ENCODE data around the gene DUSP8. TPM values are rescaled to one million over a fixed set of nuclear protein-coding genes. Genes with fewer than 3 reads are reported as not detected.
A peak's percentile ranks its signal among the peaks of the same experiment; 100 is the strongest.

Gene DUSP8
- total and polyA plus RNA-seq, 11 donors = 9.8 to 29.9 (median 16.5) TPM

DNA sequence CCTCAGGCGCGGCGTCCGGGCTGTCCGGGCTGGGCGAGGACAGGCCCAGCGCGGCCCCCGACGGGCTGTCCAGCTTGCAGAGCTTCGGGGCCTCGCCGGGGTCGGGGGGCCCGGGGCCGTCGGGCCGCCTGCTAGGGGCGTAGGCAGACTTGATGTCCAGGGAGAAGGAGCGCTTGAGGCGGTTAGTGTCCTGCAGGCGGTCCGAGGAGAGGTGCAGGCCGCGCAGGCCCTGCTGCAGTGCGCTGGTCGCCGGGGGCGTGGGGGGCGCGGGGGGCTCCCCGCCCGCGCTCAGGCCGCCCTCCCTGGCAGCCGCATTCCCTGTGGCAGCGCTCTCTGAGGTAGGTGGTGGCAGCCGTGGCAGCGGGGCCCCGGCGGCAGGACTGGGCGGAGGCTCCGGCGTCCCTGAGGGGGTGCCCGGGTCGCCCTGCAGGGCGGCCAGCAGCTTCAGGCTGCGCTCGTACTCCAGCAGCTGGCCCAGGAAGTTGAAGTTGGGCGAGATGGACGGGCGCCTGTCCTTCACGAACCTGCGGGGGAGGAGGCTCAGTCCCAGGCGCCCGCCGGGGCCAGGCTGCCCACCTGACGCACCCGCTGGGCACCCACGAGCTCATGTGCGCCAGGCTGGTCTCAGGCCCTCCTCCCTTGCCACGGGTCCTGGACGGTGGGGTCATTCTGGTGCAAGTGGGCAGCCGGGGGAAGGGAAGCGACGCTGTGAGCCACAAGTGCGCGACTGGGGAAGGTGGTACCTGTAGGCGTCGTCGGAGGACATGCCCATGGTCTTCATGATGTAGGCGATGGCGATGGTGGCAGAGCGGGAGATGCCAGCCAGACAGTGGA is 14.8 kb downstream of the DUSP8 start:
- Histone ChIP-seq H3K4me3 (no peak overlapping the region), H3K27me3 (no peaks in the 10 kb centered on the region), H3K27ac (peak overlapping the region; percentile 74 to 99 (median 88)), H3K36me3 (peaks cover 0 to 40% (median 27%) of the 10 kb centered on the region in 9 donors), H3K4me1 (peaks cover 4 to 69% (median 35%) of the 10 kb centered on the region in 12 donors), H3K9me3 (no peaks in the 10 kb centered on the region)
- ATAC-seq (no peak), DNase-seq (peak in 2 of 5 donors; percentile 6 to 54)
- no peak for TF ChIP-seq POLR2A (IDR thresholded peaks at IDR 0.05)
- TF ChIP-seq, protein P1, sequence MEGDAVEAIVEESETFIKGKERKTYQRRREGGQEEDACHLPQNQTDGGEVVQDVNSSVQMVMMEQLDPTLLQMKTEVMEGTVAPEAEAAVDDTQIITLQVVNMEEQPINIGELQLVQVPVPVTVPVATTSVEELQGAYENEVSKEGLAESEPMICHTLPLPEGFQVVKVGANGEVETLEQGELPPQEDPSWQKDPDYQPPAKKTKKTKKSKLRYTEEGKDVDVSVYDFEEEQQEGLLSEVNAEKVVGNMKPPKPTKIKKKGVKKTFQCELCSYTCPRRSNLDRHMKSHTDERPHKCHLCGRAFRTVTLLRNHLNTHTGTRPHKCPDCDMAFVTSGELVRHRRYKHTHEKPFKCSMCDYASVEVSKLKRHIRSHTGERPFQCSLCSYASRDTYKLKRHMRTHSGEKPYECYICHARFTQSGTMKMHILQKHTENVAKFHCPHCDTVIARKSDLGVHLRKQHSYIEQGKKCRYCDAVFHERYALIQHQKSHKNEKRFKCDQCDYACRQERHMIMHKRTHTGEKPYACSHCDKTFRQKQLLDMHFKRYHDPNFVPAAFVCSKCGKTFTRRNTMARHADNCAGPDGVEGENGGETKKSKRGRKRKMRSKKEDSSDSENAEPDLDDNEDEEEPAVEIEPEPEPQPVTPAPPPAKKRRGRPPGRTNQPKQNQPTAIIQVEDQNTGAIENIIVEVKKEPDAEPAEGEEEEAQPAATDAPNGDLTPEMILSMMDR (IDR thresholded peaks at IDR 0.05) = no peak
- intact Hi-C loops (cut with DNase I) = no loop called here
- WGBS, 4 donors = 88 to 94% (median 92%) methylated on average over 48 to 74 of the region's 74 CpGs

DNA sequence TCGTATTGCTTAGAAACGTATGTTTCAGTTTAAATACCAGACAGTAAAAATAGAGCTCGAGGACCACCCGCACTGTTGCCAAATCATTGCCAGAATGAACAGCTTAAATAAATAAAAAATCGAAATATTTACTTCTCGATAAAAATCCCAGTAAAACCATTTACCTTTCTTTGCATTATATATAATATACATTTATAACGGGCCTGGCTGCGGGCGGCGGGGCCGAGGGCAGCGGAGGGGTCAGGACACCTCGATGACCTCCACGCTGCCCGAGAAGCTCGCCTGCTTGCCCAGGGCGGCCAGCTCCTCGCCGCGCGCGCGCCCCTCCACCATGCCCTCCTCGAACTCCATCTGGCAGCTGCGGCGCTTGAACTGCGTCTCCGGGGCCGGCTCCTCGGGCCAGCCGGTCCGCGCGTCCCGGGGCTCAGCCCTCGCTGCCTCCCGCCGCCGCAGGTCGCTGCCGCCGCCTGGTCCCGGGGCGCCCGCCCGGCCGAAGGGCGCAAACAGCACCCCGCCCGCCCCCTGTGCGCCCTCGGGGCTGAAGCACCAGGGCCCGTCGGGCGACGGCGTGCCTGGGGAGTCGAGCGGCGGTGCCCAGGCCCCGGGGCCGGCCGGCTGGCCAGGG is 15.7 kb downstream of the DUSP8 start:
- Histone ChIP-seq H3K27ac (no peak overlapping the region), H3K9me3 (no peaks in the 10 kb centered on the region), H3K4me3 (no peak overlapping the region), H3K27me3 (no peaks in the 10 kb centered on the region), H3K36me3 (peaks cover 0 to 33% (median 26%) of the 10 kb centered on the region in 9 donors), H3K4me1 (peaks cover 4 to 72% (median 35%) of the 10 kb centered on the region in 12 donors)
- no peak for ATAC-seq
- peak in 2 of 5 donors; percentile 10 to 21 for DNase-seq
- 81 to 91% (median 84%) methylated on average over 31 to 63 of the region's 63 CpGs for WGBS, 4 donors
- intact Hi-C loops (cut with DNase I) = no loop called here
- no peak for TF ChIP-seq POLR2A (IDR thresholded peaks at IDR 0.05)
- TF ChIP-seq, protein P1 (IDR thresholded peaks at IDR 0.05) = no peak

DNA sequence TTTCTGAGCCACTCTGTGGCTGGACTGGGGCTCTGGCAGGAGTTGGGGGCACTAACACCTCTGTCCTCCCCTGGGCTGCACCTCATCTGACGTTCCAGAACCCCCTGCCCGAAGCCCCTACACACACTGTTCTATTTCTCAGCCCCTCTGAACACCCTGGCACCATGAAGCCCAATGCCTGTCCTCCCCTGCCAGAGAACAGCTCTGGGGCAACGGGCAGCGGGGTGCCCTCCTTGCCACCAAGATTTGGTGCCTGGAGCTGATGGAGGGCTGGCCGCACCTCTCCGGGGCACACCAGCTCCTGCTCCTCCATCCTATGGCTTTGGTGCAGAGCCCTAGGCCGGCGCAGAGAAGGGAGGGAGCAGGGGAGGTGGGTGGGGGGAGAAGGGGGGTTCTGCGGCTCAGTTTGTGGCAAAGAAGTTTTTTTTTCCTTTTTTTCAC is 16.3 kb downstream of the DUSP8 start:
- DNase-seq (peak in 2 of 5 donors; percentile 7 to 18), ATAC-seq (no peak)
- H3K36me3 ChIP-seq = peaks cover 0 to 26% (median 20%) of the 10 kb centered on the region in 9 donors
- no peaks in the 10 kb centered on the region for H3K27me3 ChIP-seq
- no peak overlapping the region for H3K4me3 ChIP-seq
- H3K27ac ChIP-seq = no peak overlapping the region
- WGBS, 4 donors = 90 to 97% (median 93%) methylated on average over 9 of the region's 9 CpGs
- peaks cover 4 to 72% (median 35%) of the 10 kb centered on the region in 12 donors for H3K4me1 ChIP-seq
- TF ChIP-seq, protein P1 (IDR thresholded peaks at IDR 0.05) = no peak
- TF ChIP-seq POLR2A (IDR thresholded peaks at IDR 0.05) = no peak
- H3K9me3 ChIP-seq = no peaks in the 10 kb centered on the region
- intact Hi-C loops (cut with DNase I) = no loop called here
